GM23248 (cell line): Measurements from ENCODE around the gene GTF2IRD1. TPM values are rescaled to one million over a fixed set of nuclear protein-coding genes. Genes with fewer than 3 reads are reported as not detected.
"Not testable (repeated sequence)": the region's sequence is repeated elsewhere in the genome, so short reads cannot be mapped to it uniquely, and the experiment has no call there.

Experiments used
- DNase-seq: peaks from one replicate; pipeline ENCODE4 v3.0.0-alpha.2; 2015
- H2AFZ ChIP-seq: fragments of 200-600 bp; sonication (generic); 2 replicates; pipeline ENCODE4 v1.6.1; 2016; ENCODE audit warnings: antibody characterized with exemption
- H3F3A ChIP-seq: fragments of 200-600 bp; sonication (generic); 2 replicates; pipeline ENCODE4 v1.6.1; 2016; ENCODE audit warnings: mild to moderate bottlenecking, antibody characterized with exemption, mixed run types; ENCODE audit not compliant: insufficient read depth
- H3K27ac ChIP-seq: fragments of 200-600 bp; sonication (generic); 2 replicates; pipeline ENCODE4 v1.5.1; 2016; ENCODE audit warnings: mild to moderate bottlenecking
- H3K27me3 ChIP-seq: fragments of 200-600 bp; sonication (generic); replicated peaks from 2 replicates; pipeline ENCODE4 v1.6.1; 2016; ENCODE audit warnings: mild to moderate bottlenecking; ENCODE audit not compliant: insufficient read depth
- H3K36me3 ChIP-seq: fragments of 200-600 bp; sonication (generic); 2 replicates; pipeline ENCODE4 v1.6.1; 2016; ENCODE audit warnings: low read depth, mild to moderate bottlenecking
- H3K4me1 ChIP-seq: fragments of 200-600 bp; sonication (generic); 2 replicates; pipeline ENCODE4 v1.6.1; 2016; ENCODE audit warnings: mild to moderate bottlenecking; ENCODE audit not compliant: insufficient read depth
- H3K4me2 ChIP-seq: fragments of 200-600 bp; sonication (generic); one replicate; pipeline ENCODE4 v1.6.1; 2016; ENCODE audit warnings: mild to moderate bottlenecking; ENCODE audit not compliant: unreplicated experiment
- H3K4me3 ChIP-seq: fragments of 200-600 bp; sonication (generic); 2 replicates; pipeline ENCODE4 v1.5.1; 2016; ENCODE audit warnings: mild to moderate bottlenecking
- H3K79me2 ChIP-seq: fragments of 200-600 bp; sonication (generic); 2 replicates; pipeline ENCODE4 v1.6.1; 2016; ENCODE audit warnings: mild to moderate bottlenecking; ENCODE audit not compliant: insufficient read depth
- H3K9ac ChIP-seq: fragments of 200-600 bp; sonication (generic); 2 replicates; pipeline ENCODE4 v1.6.1; 2016; ENCODE audit warnings: mild to moderate bottlenecking
- H3K9me2 ChIP-seq: fragments of 200-600 bp; sonication (generic); 2 replicates; pipeline ENCODE4 v1.6.1; 2016; ENCODE audit warnings: mixed run types, mild to moderate bottlenecking, moderate library complexity; ENCODE audit not compliant: insufficient read depth
- H3K9me3 ChIP-seq: fragments of 200-600 bp; sonication (generic); one replicate; pipeline ENCODE4 v1.6.1; 2017; ENCODE audit warnings: low read depth
- H4K20me1 ChIP-seq: fragments of 200-600 bp; sonication (generic); 2 replicates; pipeline ENCODE4 v1.6.0; 2016; ENCODE audit not compliant: insufficient read depth
- EZH2 ChIP-seq: fragments of 200-600 bp; sonication (generic); IDR thresholded peaks from 2 replicates; pipeline ENCODE4 v1.6.1; 2018; ENCODE audit warnings: antibody characterized with exemption, mild to moderate bottlenecking; ENCODE audit not compliant: insufficient read depth, poor library complexity, severe bottlenecking
- EZH2phosphoT487 ChIP-seq: fragments of 200-600 bp; sonication (generic); IDR thresholded peaks from 2 replicates; pipeline ENCODE4 v1.6.1; 2018; ENCODE audit warnings: antibody characterized with exemption, moderate library complexity, mild to moderate bottlenecking, low read depth; ENCODE audit not compliant: insufficient read depth
- WGBS, 2 experiments: methylation state at CpG; one replicate each; pipeline ENCODE4 v1.1.6; 2015 to 2017; ENCODE audit warnings: low lambda C conversion rate in 2 of 2, low coverage in 1 of 2; ENCODE audit errors: missing lambda C conversion rate in 2 of 2; 5-methylcytosine and 5-hydroxymethylcytosine counted together
- in situ Hi-C: fragments of 300-500 bp; cut with MboI; formaldehyde crosslinking; loops from 2 replicates; pipeline ENCODE4 v1.15.0; 2020
- polyA plus RNA-seq: library from polyadenylated mRNA; unstranded; fragments of >200 nt; fragmentation: Nextera tagmentation; extraction: Ambion mirVana; gene quantifications from 2 replicates; pipeline ENCODE4 v1.2.1, GENCODE V29; 2016
- total RNA-seq: library from RNA; depleted of rRNA; stranded (reverse); fragments of >200 nt; shearing (Covaris generic); gene quantifications from 2 replicates; pipeline ENCODE4 v1.2.3, GENCODE V29; 2014

The GTF2IRD1 gene
- total and polyA plus RNA-seq, 2 experiments from 2014 or later = 3.7 to 6.6 TPM

- no peak overlapping the region for H3K4me3 ChIP-seq
- H3K4me2 ChIP-seq = no peak overlapping the region
- no peaks in the 10 kb centered on the region for H3F3A ChIP-seq
- H4K20me1 ChIP-seq = no peaks in the 10 kb centered on the region
- H3K27me3 ChIP-seq = no peaks in the 10 kb centered on the region
- H3K9me3 ChIP-seq = no peaks in the 10 kb centered on the region
- H3K36me3 ChIP-seq = no peaks in the 10 kb centered on the region
- 24 to 25% methylated on average over 11 to 16 of the region's 16 CpGs for WGBS, 2 experiments
- H3K79me2 ChIP-seq = no peaks in the 10 kb centered on the region
- in situ Hi-C loops = no loop called here
- H2AFZ ChIP-seq = peak overlapping the region; percentile 47; the same call in 1 of the 2 replicates
- TF ChIP-seq EZH2phosphoT487 (no peak), EZH2 (no peak)
- H3K27ac ChIP-seq = no peak overlapping the region
- no peak overlapping the region for H3K9ac ChIP-seq
- no peaks in the 10 kb centered on the region for H3K4me1 ChIP-seq
- H3K9me2 ChIP-seq = no peaks in the 10 kb centered on the region
- DNase-seq = peak; percentile 75
Measured at GRCh38 chr7:74417419-74417971, 36.2 kb upstream of the GTF2IRD1 start.

- no peak for TF ChIP-seq EZH2
- no peak for TF ChIP-seq EZH2phosphoT487
- in situ Hi-C loops = no loop called here
- Histone ChIP-seq H3K27ac (no peak overlapping the region), H3K9me3 (no peaks in the 10 kb centered on the region), H3K36me3 (no peaks in the 10 kb centered on the region), H3K4me3 (no peak overlapping the region), H3K27me3 (no peaks in the 10 kb centered on the region), H3F3A (no peaks in the 10 kb centered on the region), H3K79me2 (no peaks in the 10 kb centered on the region), H2AFZ (no peak overlapping the region), H3K9ac (no peak overlapping the region), H3K4me2 (no peak overlapping the region), H3K4me1 (no peaks in the 10 kb centered on the region), H3K9me2 (no peaks in the 10 kb centered on the region), H4K20me1 (no peaks in the 10 kb centered on the region)
- WGBS, 2 experiments = 74 to 75% methylated on average over 8 of the region's 8 CpGs
- DNase-seq = no peak
Measured at GRCh38 chr7:74418076-74418475, 35.6 kb upstream of the GTF2IRD1 start.

- H3K36me3 ChIP-seq = no peaks in the 10 kb centered on the region
- no peaks in the 10 kb centered on the region for H3K27me3 ChIP-seq
- no peak overlapping the region for H3K4me2 ChIP-seq
- H3F3A ChIP-seq = no peaks in the 10 kb centered on the region
- H3K4me1 ChIP-seq = no peaks in the 10 kb centered on the region
- no peaks in the 10 kb centered on the region for H4K20me1 ChIP-seq
- no peak overlapping the region for H2AFZ ChIP-seq
- H3K9me3 ChIP-seq = no peaks in the 10 kb centered on the region
- H3K4me3 ChIP-seq = no peak overlapping the region
- in situ Hi-C loops = no loop called here
- H3K79me2 ChIP-seq = no peaks in the 10 kb centered on the region
- no peak for DNase-seq
- H3K27ac ChIP-seq = no peak overlapping the region
- WGBS, 2 experiments = 86 to 90% methylated on average over 10 of the region's 10 CpGs
- H3K9me2 ChIP-seq = no peaks in the 10 kb centered on the region
- TF ChIP-seq EZH2phosphoT487 (no peak), EZH2 (no peak)
- no peak overlapping the region for H3K9ac ChIP-seq
Measured at GRCh38 chr7:74418538-74418937, 35.2 kb upstream of the GTF2IRD1 start.

GRCh38 chr7:74419232-74419631, 34.5 kb upstream of the GTF2IRD1 start:
- H2AFZ ChIP-seq, H3K4me2 ChIP-seq, DNase-seq, H3K27me3 ChIP-seq, H4K20me1 ChIP-seq, H3K9ac ChIP-seq, H3K79me2 ChIP-seq, H3K4me3 ChIP-seq, H3K4me1 ChIP-seq, H3K36me3 ChIP-seq, H3F3A ChIP-seq, H3K9me3 ChIP-seq, H3K27ac ChIP-seq, H3K9me2 ChIP-seq, in situ Hi-C loops: not testable (repeated sequence)
- 47 to 59% methylated on average over 4 of the region's 4 CpGs for WGBS, 2 experiments

- TF ChIP-seq EZH2phosphoT487 (no peak), EZH2 (no peak)
- DNase-seq = no peak
- no peaks in the 10 kb centered on the region for H4K20me1 ChIP-seq
- no peak overlapping the region for H3K4me2 ChIP-seq
- H3K9ac ChIP-seq = no peak overlapping the region
- no peaks in the 10 kb centered on the region for H3K9me3 ChIP-seq
- 70 to 79% methylated on average over 4 of the region's 4 CpGs for WGBS, 2 experiments
- H3K27ac ChIP-seq = no peak overlapping the region
- no peak overlapping the region for H2AFZ ChIP-seq
- H3K4me3 ChIP-seq = no peak overlapping the region
- no peaks in the 10 kb centered on the region for H3K36me3 ChIP-seq
- no peaks in the 10 kb centered on the region for H3K9me2 ChIP-seq
- in situ Hi-C loops = loop anchor here (5.0 kb wide), 1 partner anchor 142 kb away; no protein-coding TSS in a partner anchor
- no peaks in the 10 kb centered on the region for H3K4me1 ChIP-seq
- no peaks in the 10 kb centered on the region for H3K79me2 ChIP-seq
- no peaks in the 10 kb centered on the region for H3K27me3 ChIP-seq
- no peaks in the 10 kb centered on the region for H3F3A ChIP-seq
Measured at GRCh38 chr7:74420006-74420405, 33.7 kb upstream of the GTF2IRD1 start.
